ENCODE results near the gene DCAF8L2. TPM values are rescaled to one million over a fixed set of nuclear protein-coding genes. Genes with fewer than 3 reads are reported as not detected.

Gene DCAF8L2
- total and polyA plus RNA-seq, 9 of the 15 experiments (the other 6 are each of a cell fraction or from before 2014, with no cell fraction given) = not detected

DNA sequence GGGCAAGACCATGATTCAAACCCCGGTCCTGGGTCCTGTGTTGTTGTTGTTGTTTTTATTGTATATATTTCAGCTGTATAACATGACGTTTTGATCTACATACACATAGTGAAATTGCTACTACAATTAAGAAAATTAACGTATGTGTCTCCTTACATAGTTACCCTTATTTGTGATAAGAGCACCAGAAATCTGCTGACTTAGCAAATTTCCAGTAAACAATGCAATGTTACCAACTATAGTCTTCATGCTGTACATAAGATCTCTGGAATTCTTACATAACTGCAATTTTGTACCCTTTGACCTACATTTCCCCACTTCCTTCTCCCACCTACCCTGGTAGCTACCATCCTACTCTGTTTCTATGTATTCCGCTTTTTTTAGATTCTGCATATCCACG is 141.8 kb downstream of the DCAF8L2 start (continued):
- no peak for TF ChIP-seq ZSCAN29 (IDR thresholded peaks at IDR 0.05)
- no peak for TF ChIP-seq NR2C2 (CRISPR knock-in tag; IDR thresholded peaks at IDR 0.05)
- no peak for TF ChIP-seq NR2C2 (tag; IDR thresholded peaks at IDR 0.05)
- no peak for TF ChIP-seq ETV5 (CRISPR knock-in tag; IDR thresholded peaks at IDR 0.05; ENCODE audit: low read depth)
- no peak for TF ChIP-seq RBM22 (IDR thresholded peaks at IDR 0.05; ENCODE audit: low read depth, low read length, poor library complexity, severe bottlenecking)
- no peak for TF ChIP-seq HDAC3 (IDR thresholded peaks at IDR 0.05; ENCODE audit: borderline replicate concordance, partially characterized antibody)
- TF ChIP-seq, protein P1, sequence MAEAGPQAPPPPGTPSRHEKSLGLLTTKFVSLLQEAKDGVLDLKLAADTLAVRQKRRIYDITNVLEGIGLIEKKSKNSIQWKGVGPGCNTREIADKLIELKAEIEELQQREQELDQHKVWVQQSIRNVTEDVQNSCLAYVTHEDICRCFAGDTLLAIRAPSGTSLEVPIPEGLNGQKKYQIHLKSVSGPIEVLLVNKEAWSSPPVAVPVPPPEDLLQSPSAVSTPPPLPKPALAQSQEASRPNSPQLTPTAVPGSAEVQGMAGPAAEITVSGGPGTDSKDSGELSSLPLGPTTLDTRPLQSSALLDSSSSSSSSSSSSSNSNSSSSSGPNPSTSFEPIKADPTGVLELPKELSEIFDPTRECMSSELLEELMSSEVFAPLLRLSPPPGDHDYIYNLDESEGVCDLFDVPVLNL (CRISPR knock-in tag; IDR thresholded peaks at IDR 0.05; ENCODE audit: low read depth) = no peak
- TF ChIP-seq MAFK (IDR thresholded peaks at IDR 0.05; ENCODE audit: low read length) = peak; percentile 98
- no peak for TF ChIP-seq BMI1 (IDR thresholded peaks at IDR 0.05; ENCODE audit: low read length)
- no peak for TF ChIP-seq SRSF9 (IDR thresholded peaks at IDR 0.05; ENCODE audit: borderline replicate concordance, low read depth, low read length)
- TF ChIP-seq IFI16 (CRISPR knock-in tag; IDR thresholded peaks at IDR 0.05) = no peak
- TF ChIP-seq PCBP1 (IDR thresholded peaks at IDR 0.05; ENCODE audit: low read depth, low read length, poor library complexity, severe bottlenecking) = no peak
- TF ChIP-seq, protein P2, sequence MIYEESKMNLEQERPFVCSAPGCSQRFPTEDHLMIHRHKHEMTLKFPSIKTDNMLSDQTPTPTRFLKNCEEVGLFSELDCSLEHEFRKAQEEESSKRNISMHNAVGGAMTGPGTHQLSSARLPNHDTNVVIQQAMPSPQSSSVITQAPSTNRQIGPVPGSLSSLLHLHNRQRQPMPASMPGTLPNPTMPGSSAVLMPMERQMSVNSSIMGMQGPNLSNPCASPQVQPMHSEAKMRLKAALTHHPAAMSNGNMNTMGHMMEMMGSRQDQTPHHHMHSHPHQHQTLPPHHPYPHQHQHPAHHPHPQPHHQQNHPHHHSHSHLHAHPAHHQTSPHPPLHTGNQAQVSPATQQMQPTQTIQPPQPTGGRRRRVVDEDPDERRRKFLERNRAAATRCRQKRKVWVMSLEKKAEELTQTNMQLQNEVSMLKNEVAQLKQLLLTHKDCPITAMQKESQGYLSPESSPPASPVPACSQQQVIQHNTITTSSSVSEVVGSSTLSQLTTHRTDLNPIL (CRISPR knock-in tag; IDR thresholded peaks at IDR 0.05) = no peak
- no peak for TF ChIP-seq FOXK1 (CRISPR knock-in tag; IDR thresholded peaks at IDR 0.05; ENCODE audit: borderline replicate concordance)
- peak; percentile 91 for TF ChIP-seq ZNF316 (IDR thresholded peaks at IDR 0.05)
- TF ChIP-seq, protein P3, sequence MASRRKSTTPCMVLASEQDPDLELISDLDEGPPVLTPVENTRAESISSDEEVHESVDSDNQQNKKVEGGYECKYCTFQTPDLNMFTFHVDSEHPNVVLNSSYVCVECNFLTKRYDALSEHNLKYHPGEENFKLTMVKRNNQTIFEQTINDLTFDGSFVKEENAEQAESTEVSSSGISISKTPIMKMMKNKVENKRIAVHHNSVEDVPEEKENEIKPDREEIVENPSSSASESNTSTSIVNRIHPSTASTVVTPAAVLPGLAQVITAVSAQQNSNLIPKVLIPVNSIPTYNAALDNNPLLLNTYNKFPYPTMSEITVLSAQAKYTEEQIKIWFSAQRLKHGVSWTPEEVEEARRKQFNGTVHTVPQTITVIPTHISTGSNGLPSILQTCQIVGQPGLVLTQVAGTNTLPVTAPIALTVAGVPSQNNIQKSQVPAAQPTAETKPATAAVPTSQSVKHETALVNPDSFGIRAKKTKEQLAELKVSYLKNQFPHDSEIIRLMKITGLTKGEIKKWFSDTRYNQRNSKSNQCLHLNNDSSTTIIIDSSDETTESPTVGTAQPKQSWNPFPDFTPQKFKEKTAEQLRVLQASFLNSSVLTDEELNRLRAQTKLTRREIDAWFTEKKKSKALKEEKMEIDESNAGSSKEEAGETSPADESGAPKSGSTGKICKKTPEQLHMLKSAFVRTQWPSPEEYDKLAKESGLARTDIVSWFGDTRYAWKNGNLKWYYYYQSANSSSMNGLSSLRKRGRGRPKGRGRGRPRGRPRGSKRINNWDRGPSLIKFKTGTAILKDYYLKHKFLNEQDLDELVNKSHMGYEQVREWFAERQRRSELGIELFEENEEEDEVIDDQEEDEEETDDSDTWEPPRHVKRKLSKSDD (conservative IDR thresholded peaks at IDR 0.05; ENCODE audit: low read length) = no peak
- TF ChIP-seq ESRRB (CRISPR knock-in tag; IDR thresholded peaks at IDR 0.05; ENCODE audit: borderline replicate concordance) = no peak
- TF ChIP-seq, protein P4, sequence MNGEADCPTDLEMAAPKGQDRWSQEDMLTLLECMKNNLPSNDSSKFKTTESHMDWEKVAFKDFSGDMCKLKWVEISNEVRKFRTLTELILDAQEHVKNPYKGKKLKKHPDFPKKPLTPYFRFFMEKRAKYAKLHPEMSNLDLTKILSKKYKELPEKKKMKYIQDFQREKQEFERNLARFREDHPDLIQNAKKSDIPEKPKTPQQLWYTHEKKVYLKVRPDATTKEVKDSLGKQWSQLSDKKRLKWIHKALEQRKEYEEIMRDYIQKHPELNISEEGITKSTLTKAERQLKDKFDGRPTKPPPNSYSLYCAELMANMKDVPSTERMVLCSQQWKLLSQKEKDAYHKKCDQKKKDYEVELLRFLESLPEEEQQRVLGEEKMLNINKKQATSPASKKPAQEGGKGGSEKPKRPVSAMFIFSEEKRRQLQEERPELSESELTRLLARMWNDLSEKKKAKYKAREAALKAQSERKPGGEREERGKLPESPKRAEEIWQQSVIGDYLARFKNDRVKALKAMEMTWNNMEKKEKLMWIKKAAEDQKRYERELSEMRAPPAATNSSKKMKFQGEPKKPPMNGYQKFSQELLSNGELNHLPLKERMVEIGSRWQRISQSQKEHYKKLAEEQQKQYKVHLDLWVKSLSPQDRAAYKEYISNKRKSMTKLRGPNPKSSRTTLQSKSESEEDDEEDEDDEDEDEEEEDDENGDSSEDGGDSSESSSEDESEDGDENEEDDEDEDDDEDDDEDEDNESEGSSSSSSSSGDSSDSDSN (IDR thresholded peaks at IDR 0.05; ENCODE audit: borderline replicate concordance in 1 of 2, low read depth in 2 of 2, low read length in 2 of 2) = no peak

All from K562 (cell line).